LNCaP clone FGC (cell line): Measurements from ENCODE around the gene RPL29.

Source experiments
- DNase-seq: peaks from one replicate; pipeline ENCODE4 v3.0.0-alpha.2; 2011; ENCODE audit warnings: low read depth
- H3K4me3 ChIP-seq: 2 replicates; pipeline ENCODE4 v1.5.1; 2011; ENCODE audit warnings: mild to moderate bottlenecking, low read depth, low read length, control low read depth
- CTCF ChIP-seq: IDR thresholded peaks from 2 replicates; pipeline ENCODE4 v1.5.1; 2012; ENCODE audit warnings: mild to moderate bottlenecking; ENCODE audit not compliant: control insufficient read depth, insufficient read depth; ENCODE audit errors: extremely low read depth

The RPL29 gene

GRCh38 chr3:52004906-52005395 lies 9.3 kb upstream of the RPL29 start:
- no peak overlapping the region for H3K4me3 ChIP-seq
- no peak for TF ChIP-seq CTCF
- no peak for DNase-seq

- no peak overlapping the region for H3K4me3 ChIP-seq
- TF ChIP-seq CTCF = 0 out of 2 replicates have a peak, but pooled peaks have one; percentile 7
- no peak for DNase-seq
These were observed 8.6 kb upstream of the RPL29 start for GRCh38 chr3:52004163-52004787.

- no peak for TF ChIP-seq CTCF
- DNase-seq = no peak
- no peak overlapping the region for H3K4me3 ChIP-seq
These were observed 7.1 kb upstream of the RPL29 start for GRCh38 chr3:52002748-52003147.

GRCh38 chr3:52001443-52001974 lies 5.8 kb upstream of the RPL29 start:
- TF ChIP-seq CTCF = peak; percentile 97
- DNase-seq = no peak
- H3K4me3 ChIP-seq = no peak overlapping the region

- no peak for DNase-seq
- no peak for TF ChIP-seq CTCF
These were observed 4.2 kb upstream of the RPL29 start for GRCh38 chr3:51999846-52000245.

GRCh38 chr3:51998774-51999173 lies 3.1 kb upstream of the RPL29 start:
- no peak for DNase-seq
- no peak for TF ChIP-seq CTCF

More at GRCh38 chr3:51999846-52000245, 4.2 kb upstream of the RPL29 start:
- no peak overlapping the region for H3K4me3 ChIP-seq

More at GRCh38 chr3:51998774-51999173, 3.1 kb upstream of the RPL29 start:
- no peak overlapping the region for H3K4me3 ChIP-seq
